Right renal cortex interstitium (tissue), 3 donors: ENCODE data around the gene INSYN1. TPM values are rescaled to one million over a fixed set of nuclear protein-coding genes. Genes with fewer than 3 reads are reported as not detected.

Experiments
- DNase-seq, 3 donors: peaks; one replicate each; pipeline ENCODE4 v3.0.0-alpha.2; 2013; ENCODE audit warnings: low read depth in 3 of 3, low spot score in 2 of 3
- polyA plus RNA-seq, 3 donors: library from polyadenylated mRNA; unstranded; fragments of 120-200 nt; gene quantifications; one replicate each; pipeline ENCODE4 v1.2.1, GENCODE V29; 2013; ENCODE audit not compliant: insufficient read length in 3 of 3

INSYN1 gene
- polyA plus RNA-seq, 3 donors: 11.5 to 18.9 (median 13.9) TPM

GRCh38 chr15:73695773-73696640 lies 57.1 kb downstream of the INSYN1 start:
- DNase-seq: no peak

- DNase-seq: no peak
Observed at GRCh38 chr15:73694419-73694818, 58.7 kb downstream of the INSYN1 start.

DNA sequence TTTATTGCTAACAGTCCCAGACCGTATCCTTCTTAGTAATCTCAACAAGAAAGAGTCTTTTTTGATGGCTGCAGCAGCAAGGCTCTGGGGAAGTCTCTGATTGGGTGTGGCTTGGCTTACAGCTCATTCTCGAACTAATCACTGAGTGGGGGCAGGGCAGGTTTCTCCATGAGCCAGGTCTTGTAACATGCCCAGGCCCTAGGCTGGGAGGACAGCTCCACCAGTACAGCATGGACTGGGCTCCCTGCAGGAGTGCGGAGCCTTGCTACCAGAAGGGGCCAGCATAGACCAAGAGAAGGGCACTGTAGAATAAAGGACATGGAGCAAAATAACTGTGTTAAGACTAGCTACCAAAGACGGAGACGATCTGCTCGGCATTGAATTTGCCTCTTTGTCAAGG lies 61.8 kb downstream of the INSYN1 start:
- DNase-seq: no peak

DNA sequence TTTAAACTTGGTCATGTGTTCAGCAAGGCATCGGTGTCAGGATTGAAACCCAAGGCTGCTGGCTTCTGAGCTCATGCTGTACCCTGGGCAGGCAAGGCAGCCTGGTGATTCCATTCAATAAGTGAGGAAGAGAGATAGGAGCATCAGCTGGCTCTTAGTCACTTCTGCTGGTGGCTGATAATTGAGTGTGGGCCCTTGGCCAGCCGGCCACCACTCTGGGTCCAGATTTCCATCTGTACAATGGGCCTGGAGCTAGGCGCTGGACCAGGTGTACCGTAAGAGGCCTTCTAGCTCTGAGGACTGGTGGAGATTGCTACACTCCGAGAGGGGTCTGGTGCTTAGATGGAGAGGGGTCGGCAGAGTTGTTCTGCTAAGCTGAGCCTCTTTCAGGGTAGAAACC lies 64.7 kb downstream of the INSYN1 start:
- DNase-seq: no peak

DNA sequence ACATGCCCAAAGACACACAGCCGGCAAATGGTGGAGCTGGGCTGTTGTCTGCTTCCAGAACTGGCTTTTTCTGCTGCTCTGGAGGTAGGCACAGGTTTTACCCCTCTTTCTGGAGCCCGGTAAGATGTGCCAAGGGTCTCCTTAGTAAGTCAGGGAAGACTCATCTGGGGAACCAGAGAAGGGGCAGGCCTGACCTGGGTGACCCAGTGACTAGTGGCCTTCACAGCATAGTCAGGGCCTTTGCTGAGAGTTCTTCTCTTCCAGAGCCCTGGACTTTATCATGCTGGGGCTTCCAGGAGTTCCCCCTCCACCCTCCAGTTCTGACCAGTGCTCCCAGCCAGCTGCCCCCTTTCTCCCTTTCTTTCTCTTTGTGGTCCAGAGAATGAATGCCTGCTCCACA lies 65.8 kb downstream of the INSYN1 start:
- DNase-seq: no peak

GRCh38 chr15:73686781-73687256 lies 66.3 kb downstream of the INSYN1 start:
- no peak for DNase-seq

- no peak for DNase-seq
Observed at GRCh38 chr15:73685981-73686380, 67.2 kb downstream of the INSYN1 start.

Other genes starting within 250 kb of the INSYN1 start
- 100 to 1,000 TPM; 191 to 202 (median 198) TPM for gene NPTN, start 120.0 kb downstream of the INSYN1 start, polyA plus RNA-seq
- 100 to 1,000 TPM; 157 to 163 (median 162) TPM for gene CD276, start 69.0 kb downstream of the INSYN1 start, polyA plus RNA-seq
- gene TBC1D21, start 120.2 kb upstream of the INSYN1 start, polyA plus RNA-seq: not detected
- gene LOXL1, start 173.1 kb upstream of the INSYN1 start, polyA plus RNA-seq: 10 to 100 TPM; 86.3 to 88.4 (median 88.1) TPM
- gene STOML1, start 238.9 kb upstream of the INSYN1 start, polyA plus RNA-seq: 10 to 100 TPM in 2 of 3 donors, 1 to 10 TPM in 1; 9.5 to 10.5 (median 10.3) TPM
- gene PML, start 241.4 kb upstream of the INSYN1 start, polyA plus RNA-seq: 10 to 100 TPM; 20.2 to 24.3 (median 23.4) TPM